ENCODE measurements around the gene ISLR.

The ISLR gene

DNA sequence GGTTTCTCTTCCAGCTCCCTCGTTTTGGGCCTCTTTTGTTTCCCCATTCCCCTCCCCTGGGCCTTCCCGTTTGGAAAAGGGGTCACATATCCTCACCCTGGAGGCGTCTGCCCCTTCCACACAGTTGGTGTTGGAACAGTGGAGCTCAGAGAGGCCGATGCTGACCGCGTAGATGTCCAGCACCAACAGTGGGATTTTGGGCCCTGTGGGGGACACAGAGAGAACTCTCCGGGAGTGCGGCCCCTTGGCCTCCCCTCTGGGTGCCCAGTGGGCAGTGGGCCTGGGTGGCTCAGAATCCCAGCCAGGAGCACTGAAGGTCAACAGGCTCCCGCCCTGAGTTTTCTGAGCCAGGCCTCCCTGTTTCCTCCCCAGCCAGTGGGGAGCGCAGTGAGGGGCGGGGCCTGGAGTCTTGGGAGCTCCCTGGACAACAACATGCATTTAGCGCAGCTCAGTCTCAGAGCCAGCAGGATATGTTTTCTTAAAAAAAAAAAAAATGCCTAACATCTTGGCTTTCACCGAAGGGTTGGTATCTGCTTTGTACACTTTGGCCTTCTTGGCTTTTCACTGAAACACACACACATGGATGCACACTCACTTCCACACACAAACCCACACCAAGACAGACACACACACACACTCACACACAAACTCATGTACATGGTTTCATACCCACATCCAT lies 670 bp upstream of the ISLR start:
- no peak for DNase-seq (ENCODE audit: low read depth)

DNA sequence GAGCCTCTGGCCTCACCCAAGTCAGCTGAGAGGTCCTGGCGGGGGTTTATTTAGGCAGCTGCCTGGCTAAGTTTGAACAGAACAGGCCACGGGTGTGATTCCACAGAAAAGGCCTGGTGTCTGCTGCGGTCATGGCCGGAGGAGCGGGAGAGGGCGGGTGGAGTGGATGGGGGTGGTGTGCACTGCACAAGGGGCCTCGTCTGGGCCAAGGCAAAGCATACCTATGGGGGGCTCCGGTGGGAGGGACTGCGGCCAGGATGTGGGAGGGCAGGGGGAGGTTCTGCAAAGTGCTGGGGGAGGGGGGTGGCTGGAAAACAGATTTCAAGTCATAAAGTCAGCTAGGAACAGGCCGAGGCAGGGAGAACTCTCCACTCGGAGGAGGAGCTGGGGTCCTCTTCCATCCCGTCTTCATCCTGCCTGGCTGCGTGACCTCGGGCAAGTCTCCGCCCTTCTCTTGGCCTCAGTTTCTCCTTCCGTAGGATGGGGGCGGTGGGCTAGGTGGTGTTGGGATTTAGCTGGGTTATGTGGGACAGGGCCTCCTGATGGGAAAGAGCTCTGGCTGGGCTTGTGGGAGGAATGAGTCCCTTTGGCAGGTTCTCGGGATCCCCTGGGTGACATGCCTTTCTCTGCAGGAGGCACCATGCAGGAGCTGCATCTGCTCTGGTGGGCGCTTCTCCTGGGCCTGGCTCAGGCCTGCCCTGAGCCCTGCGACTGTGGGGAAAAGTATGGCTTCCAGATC lies 878 bp downstream of the ISLR start:
- DNase-seq (ENCODE audit: low read depth): no peak

- no peak for DNase-seq (ENCODE audit: low read depth)
These were observed 1.4 kb downstream of the ISLR start for GRCh38 chr15:74174958-74175253.

GRCh38 chr15:74175271-74176191 lies 2.0 kb downstream of the ISLR start:
- no peak for DNase-seq (ENCODE audit: low read depth)

- no peak for DNase-seq (ENCODE audit: low read depth)
These were observed 3.0 kb downstream of the ISLR start for GRCh38 chr15:74176262-74177214.

DNA sequence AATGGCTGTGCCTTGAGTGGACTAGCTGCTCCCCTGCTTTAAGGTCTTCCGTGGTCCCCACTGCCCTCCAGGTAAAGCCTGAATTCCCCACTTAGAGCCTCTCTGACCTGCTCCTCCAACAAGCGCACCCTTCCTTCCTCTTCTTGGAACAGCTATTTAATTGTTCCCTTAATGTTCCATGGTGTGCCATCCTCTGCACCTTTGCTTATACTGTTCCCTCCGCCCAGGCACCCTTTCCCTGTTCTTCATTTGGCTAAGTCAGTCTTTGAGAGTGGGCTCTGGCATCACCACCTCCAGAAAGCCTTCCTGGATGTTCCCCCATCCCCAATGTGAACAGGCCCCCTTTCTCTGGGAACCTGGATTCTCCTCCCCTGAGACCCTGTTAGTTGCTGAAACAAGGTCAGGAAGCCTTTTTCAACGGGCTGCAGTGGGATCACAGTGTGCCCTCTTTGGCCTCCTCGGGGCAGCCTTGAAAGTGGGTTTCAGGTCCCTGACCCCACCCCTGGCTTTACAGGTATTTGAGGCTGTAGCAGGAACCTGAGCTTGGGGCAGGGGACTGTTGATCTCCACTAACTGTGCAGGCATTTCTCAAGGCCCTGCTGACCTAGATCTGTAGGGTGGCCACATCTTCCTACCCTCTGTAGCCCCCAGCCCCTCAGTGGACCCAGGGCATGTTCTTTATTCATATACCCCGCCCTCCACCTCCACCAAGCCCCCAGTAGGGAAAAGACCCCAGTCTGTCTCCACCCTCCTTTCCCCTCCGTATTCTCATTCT lies 5.0 kb downstream of the ISLR start:
- DNase-seq (ENCODE audit: low read depth): no peak

DNA sequence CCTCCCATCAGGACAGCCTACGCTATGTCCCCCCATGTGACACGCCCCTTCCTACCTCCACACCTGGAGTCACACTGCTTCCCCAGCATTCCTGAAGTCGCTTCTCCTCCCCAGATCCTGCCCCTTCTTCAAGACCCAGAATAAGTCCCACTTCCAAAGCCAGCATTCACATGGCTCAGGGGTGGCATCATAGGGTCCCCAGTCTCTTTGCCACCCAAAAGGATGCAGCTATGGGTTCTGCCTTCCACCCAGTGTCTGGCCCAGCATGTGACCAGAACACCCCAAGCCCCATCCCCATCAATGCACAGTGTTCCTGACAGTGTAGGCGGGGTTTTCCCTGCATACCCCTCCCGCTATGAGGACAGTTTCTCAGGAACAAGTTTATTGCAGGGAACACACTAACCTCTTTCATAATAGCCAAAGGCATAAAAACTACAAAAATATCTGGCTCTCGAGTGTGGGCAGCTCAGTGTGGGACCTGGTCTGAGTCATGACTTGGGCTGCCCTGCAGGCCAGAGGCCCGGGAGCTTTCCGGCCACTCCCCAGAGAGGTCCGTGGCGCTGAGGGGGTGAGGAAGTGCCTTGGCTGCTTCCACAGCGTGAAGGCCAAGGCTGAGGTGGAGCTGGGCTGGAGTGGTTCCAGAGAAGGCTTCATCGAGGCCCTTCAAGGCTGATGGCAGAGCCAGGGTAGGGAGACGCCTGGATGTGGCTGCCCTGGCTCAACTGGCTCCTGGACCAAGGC lies 5.8 kb downstream of the ISLR start:
- DNase-seq (ENCODE audit: low read depth): peak; percentile 93

DNA sequence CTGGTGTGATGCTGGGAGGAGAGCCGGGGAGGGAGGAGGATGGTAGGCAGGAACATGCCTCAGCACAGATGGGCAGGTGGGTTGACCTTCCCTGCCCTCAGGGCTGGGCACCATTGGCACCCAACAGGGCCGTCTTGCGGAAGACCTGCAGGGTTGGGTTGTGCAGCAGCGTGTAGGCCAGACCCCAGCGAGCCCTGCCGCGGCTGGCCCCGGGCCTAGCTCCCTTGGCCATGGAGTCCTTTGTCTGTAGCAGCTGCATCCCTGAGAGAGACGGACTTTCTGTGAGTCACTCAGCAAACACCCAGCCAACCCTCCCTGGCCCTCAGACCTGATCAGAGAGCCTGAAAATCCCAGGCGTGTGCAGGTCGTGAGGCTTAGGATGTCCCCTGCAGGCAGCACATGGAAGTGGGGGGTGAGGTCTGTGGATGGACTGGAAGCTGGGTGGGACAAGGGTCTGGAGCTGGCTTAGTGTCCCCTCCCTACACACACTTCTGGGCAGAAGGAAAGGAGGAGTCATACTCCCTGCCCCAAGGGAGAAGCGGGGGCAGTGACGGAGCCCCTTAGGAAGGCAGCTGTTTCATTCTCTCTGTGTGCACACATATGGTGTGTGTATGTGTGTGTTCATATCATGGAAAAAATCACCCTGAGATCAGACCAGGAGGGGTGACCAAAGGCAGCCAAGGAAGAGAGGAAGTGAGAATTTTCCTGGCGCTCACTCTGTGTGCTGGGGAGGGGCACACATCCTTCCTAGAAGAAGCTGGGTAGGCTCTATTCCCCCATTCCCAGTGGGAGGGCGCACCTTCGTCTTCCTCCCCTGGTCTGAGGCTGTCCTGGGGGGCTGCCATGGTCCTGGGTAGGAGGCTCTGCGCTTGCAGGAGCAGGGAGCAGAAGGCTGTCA lies 6.7 kb downstream of the ISLR start:
- DNase-seq (ENCODE audit: low read depth): no peak

DNA sequence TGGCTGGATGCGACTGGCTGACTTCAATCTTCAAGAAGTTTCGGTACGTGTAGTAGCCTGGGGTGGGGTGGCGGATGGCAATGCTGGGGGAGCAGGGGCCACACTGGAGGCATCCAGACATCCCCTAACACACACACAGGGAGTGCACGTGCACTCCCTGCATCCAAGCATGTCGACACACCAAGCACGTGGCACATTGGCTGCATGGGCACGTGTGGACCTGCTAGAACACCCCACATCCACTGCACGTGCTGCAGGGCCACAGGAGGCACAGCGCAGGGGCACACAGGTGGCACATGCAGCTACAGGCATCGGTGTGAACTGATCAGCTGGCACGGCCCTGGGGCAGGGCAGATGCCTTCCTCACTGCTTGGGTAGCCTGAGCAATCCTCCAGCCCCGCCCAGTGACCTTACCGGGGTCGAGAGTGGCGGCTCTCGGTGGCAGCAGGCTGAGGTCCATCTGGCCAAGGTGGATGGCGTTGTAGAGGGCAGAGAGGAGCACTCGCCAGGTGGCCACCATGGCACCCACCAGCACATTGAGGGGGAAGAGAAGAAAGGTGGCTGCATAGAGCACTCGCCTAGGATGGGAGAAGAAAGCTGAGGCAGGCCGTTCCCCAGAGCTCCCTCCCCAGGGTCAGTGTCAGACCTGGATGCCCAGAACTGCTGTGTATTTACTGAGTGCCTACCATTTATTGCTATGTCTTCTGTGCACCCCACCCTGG lies 7.5 kb downstream of the ISLR start:
- no peak for DNase-seq (ENCODE audit: low read depth)

DNA sequence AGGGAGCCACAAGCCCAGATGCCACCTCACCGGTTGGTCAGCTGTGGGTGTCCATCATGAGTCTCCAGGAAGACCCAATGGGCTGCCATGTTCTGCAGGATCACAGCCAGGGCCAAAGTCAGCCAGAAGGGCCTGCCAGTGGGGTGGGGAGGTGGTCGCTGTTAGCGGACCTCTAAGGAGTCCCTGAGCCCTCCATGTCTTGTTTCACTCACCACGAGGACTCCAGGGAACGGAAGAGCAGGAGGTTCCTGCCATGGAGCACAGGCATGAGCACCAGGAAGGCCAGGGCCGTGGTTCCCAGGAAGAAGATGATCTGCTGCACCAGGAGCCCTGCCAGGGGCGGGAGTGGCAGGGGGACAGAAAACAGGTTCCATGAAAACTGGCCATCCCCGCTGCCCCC lies 8.6 kb downstream of the ISLR start:
- DNase-seq (ENCODE audit: low read depth): no peak

DNA sequence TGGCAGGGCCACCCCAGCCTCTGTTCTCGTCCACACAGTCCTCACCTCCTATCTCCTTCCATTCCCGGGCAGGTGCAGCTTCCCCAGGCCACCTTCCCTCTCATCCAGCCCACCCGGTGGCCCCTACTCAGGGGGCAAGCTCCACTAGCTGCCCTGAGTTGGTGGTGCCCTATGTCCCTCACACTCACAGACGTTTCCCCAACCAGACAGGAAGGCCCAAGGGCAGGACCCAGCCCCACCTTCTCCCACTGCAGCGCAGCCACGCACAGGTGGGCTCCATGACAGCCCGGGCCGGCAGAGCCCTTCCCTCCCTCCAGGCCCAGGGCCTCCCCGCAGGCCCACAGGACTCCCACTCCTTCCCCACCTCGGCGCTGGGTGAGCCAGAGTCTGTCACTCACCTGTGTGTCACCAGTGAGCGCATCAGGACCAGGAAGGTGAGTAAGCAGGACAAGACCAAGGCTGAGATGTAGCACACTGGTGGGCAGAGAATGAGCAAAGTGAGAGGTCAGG lies 11.1 kb downstream of the ISLR start:
- no peak for DNase-seq (ENCODE audit: low read depth)

DNA sequence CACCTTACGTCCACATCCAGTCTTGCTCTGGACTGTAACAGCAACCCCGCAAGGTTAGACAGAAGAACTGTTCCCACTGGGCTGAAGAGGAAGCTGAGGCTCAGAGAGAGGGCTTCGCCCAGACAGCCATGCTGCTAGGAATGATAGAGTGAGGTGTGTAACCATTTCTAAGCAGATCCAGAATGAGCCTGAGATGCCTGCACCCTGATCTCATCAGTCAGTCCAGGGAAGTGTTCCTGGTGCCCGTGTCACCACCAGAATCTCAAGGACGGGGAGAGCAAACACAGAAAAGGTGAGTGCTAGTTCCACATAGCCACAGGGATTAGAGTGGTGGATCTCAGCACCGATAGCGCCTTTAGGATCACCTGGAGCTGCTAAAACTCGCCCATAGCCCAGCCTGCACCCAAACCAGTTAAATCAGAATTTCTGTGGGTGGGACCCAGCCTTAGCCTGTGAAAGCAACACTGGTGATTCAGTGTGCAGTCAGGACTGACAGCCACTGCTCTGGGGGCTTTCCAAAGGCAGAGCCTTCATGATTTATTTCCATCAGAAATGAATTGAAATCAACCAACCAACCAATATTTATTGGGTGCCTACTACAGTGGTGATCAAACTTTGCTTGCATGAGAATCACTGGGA lies 12.3 kb downstream of the ISLR start:
- DNase-seq (ENCODE audit: low read depth): no peak

GRCh38 chr15:74188216-74188615 lies 14.7 kb downstream of the ISLR start:
- DNase-seq (ENCODE audit: low read depth): no peak

DNA sequence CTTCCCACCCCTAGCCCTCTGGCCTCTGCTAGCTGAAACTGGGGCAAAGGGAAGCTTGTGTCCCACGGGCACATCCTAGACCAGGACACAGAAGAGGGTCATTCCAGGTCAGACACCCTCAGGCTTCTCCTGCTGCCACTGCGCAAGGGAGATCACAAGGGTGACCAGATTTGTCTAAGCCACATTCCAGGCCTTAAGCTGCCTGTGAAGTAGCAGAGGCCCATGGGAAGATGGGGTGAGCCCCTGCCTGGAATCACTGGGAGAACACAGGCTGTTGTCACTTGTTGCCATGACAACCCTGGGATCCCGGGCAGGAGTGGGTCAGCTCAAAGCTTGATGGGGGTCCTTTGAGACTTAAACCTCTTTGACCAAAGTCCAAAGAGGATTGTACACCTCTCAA lies 18.3 kb downstream of the ISLR start:
- DNase-seq (ENCODE audit: low read depth): no peak

DNA sequence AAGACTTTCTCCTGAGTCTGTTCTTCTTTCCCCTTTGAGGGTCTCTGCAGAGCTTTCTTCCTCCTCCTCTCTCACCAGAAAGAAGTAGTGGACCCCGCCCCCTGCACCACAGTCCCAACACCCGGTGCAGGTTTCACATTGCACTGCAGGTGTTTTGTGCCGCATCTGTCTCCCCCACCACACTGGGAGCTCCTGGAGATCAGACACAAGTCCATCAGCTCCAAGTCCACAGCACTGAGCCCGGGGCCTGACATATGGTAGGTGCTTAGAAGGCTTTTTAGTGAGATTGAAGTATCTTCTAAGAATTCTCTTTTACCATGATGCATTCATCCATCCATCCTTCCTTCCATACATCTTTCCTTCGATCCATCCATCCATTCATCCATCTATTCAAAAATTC lies 19.2 kb downstream of the ISLR start:
- DNase-seq (ENCODE audit: low read depth): no peak

- DNase-seq (ENCODE audit: low read depth): peak; percentile 78
These were observed 19.8 kb downstream of the ISLR start for GRCh38 chr15:74193299-74193718.

DNA sequence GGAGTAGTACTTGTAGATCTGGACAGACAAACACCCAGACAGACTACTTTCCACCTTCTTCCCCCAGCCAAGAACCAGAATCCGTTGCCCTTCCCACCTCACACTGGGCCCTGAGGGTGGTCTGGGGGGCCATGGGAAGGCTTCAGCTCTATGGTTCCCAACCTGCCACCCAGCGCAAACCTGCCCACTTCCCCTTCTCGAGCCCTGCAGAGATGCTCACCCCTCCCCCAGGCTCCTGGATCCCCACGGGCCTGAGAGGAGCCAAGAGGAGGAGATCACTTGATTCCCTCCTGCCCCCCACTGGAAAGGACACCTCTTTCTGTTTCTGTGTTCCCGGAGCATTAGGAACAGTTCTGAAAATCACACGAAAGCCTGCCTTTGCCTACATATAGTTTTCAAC lies 20.4 kb downstream of the ISLR start:
- DNase-seq (ENCODE audit: low read depth): no peak
